ENCODE measurements around the gene BRWD1.
A peak's percentile ranks its signal among the peaks of the same experiment; 100 is the strongest.

Gene BRWD1
- total RNA-seq = 462 to 638 reads per million in 2 donors

GRCh38 chr21:39313571-39314142 lies at the start of gene BRWD1:
Gene BRWD1, minus strand, starts transcription at chr21:39313632. Its CDS starts 141 bp downstream, at chr21:39313491.
- DNase-seq = peak; percentile 64

GRCh38 chr21:39362733-39363132 lies 49.3 kb upstream of the BRWD1 start:
- DNase-seq = no peak

GRCh38 chr21:39359382-39359781 lies 46.0 kb upstream of the BRWD1 start:
- DNase-seq = no peak

GRCh38 chr21:39353295-39353694 lies 39.9 kb upstream of the BRWD1 start:
- no peak for DNase-seq

- DNase-seq = no peak
Measured at GRCh38 chr21:39350094-39351005, 36.9 kb upstream of the BRWD1 start.

- DNase-seq = peak; percentile 95
Measured at GRCh38 chr21:39349211-39350093, 36.0 kb upstream of the BRWD1 start.

GRCh38 chr21:39348355-39349210 lies 35.2 kb upstream of the BRWD1 start, which contains the start of gene HMGN1:
Gene HMGN1, minus strand, starts transcription at chr21:39349088. Its CDS starts 171 bp downstream, at chr21:39348917.
- peak; percentile 90 for DNase-seq

GRCh38 chr21:39348040-39348354 lies 34.6 kb upstream of the BRWD1 start:
- no peak for DNase-seq

GRCh38 chr21:39347537-39347936 lies 34.1 kb upstream of the BRWD1 start:
- no peak for DNase-seq

- DNase-seq = no peak
Measured at GRCh38 chr21:39346671-39347331, 33.4 kb upstream of the BRWD1 start.

- no peak for DNase-seq
Measured at GRCh38 chr21:39346206-39346605, 32.8 kb upstream of the BRWD1 start.

GRCh38 chr21:39345440-39345839 lies 32.0 kb upstream of the BRWD1 start:
- no peak for DNase-seq

GRCh38 chr21:39344848-39345247 lies 31.4 kb upstream of the BRWD1 start:
- no peak for DNase-seq

GRCh38 chr21:39341249-39341923 lies 28.0 kb upstream of the BRWD1 start:
- no peak for DNase-seq

GRCh38 chr21:39340687-39341086 lies 27.3 kb upstream of the BRWD1 start:
- no peak for DNase-seq

GRCh38 chr21:39339231-39339630 lies 25.8 kb upstream of the BRWD1 start:
- DNase-seq = no peak

- no peak for DNase-seq
Measured at GRCh38 chr21:39336457-39337008, 23.1 kb upstream of the BRWD1 start.

- DNase-seq = no peak
Measured at GRCh38 chr21:39334611-39335010, 21.2 kb upstream of the BRWD1 start.

GRCh38 chr21:39332175-39332574 lies 18.7 kb upstream of the BRWD1 start:
- no peak for DNase-seq

- no peak for DNase-seq
Measured at GRCh38 chr21:39330001-39330400, 16.6 kb upstream of the BRWD1 start.

- DNase-seq = no peak
Measured at GRCh38 chr21:39327727-39328126, 14.3 kb upstream of the BRWD1 start.
